ENCODE results near the gene UBQLNL.
A peak's percentile ranks its signal among the peaks of the same experiment; 100 is the strongest.

The UBQLNL gene

GRCh38 chr11:5516599-5516998 lies at the start of gene UBQLNL:
TSS of gene UBQLNL (minus strand) at chr11:5516699. CDS start at chr11:5516441, 258 bp downstream.
- ChIA-PET POLR2A (ENCODE audit: low non-redundant PET) (no interaction called here), CTCF (interaction anchor here (0.6 kb wide), 1 partner anchor 22 kb away, joined by 3 read pairs; no protein-coding TSS in a partner anchor)
- TF ChIP-seq CTCF (conservative IDR thresholded peaks at IDR 0.05; ENCODE audit: low read depth) = no peak
- H3K27ac ChIP-seq = no peak within 1 kb of the TSS
- no peak for DNase-seq (ENCODE audit: low spot score)

GRCh38 chr11:5564259-5565019 lies 47.9 kb upstream of the UBQLNL start:
- DNase-seq (ENCODE audit: low spot score) = peak; percentile 4
- ChIA-PET CTCF (no interaction called here), POLR2A (ENCODE audit: low non-redundant PET) (no interaction called here)
- H3K27ac ChIP-seq = no peak overlapping the region
- no peak for TF ChIP-seq CTCF (conservative IDR thresholded peaks at IDR 0.05; ENCODE audit: low read depth)

GRCh38 chr11:5557751-5558150 lies 41.3 kb upstream of the UBQLNL start:
- POLR2A ChIA-PET (ENCODE audit: low non-redundant PET) = no interaction called here
- no peak for DNase-seq (ENCODE audit: low spot score)
- no peak for TF ChIP-seq CTCF (conservative IDR thresholded peaks at IDR 0.05; ENCODE audit: low read depth)
- H3K27ac ChIP-seq = no peak overlapping the region
- CTCF ChIA-PET = no interaction called here

GRCh38 chr11:5556596-5557188 lies 40.2 kb upstream of the UBQLNL start:
- ChIA-PET POLR2A (ENCODE audit: low non-redundant PET) (interaction anchor here (0.6 kb wide), 1 partner anchor 23 kb away, joined by 3 read pairs; no protein-coding TSS in a partner anchor), CTCF (no interaction called here)
- no peak for TF ChIP-seq CTCF (conservative IDR thresholded peaks at IDR 0.05; ENCODE audit: low read depth)
- H3K27ac ChIP-seq = no peak overlapping the region
- DNase-seq (ENCODE audit: low spot score) = no peak

- CTCF ChIA-PET = no interaction called here
- no peak overlapping the region for H3K27ac ChIP-seq
- no peak for DNase-seq (ENCODE audit: low spot score)
- 0 out of 2 replicates have a peak, but pooled peaks have one; percentile 19 for TF ChIP-seq CTCF (conservative IDR thresholded peaks at IDR 0.05; ENCODE audit: low read depth)
- POLR2A ChIA-PET (ENCODE audit: low non-redundant PET) = no interaction called here
Measured at GRCh38 chr11:5553343-5553742, 36.8 kb upstream of the UBQLNL start.

- ChIA-PET CTCF (no interaction called here), POLR2A (ENCODE audit: low non-redundant PET) (no interaction called here)
- no peak overlapping the region for H3K27ac ChIP-seq
- TF ChIP-seq CTCF (conservative IDR thresholded peaks at IDR 0.05; ENCODE audit: low read depth) = no peak
- peak; percentile 62 for DNase-seq (ENCODE audit: low spot score)
Measured at GRCh38 chr11:5550440-5551095, 34.1 kb upstream of the UBQLNL start.

All from RWPE1 (cell line).